Panc1 (cell line): Measurements from ENCODE around the gene TMED8. TPM values are rescaled to one million over a fixed set of nuclear protein-coding genes. Genes with fewer than 3 reads are reported as not detected.
A peak's percentile ranks its signal among the peaks of the same experiment; 100 is the strongest.

Experiments
- ATAC-seq: fragments of 200-7000 bp; cut with Tn5 transposase; 2 replicates; pipeline ENCODE4 v1.9.1; 2020; ENCODE audit warnings: mild to moderate bottlenecking, moderate library complexity
- Bru-seq: library from RNA; stranded (reverse); fragments of 400-500 nt; gene quantifications from one replicate; lab custom pipeline; 2021; lab: Mats Ljungman, UMichigan
- BruChase-seq, 2 experiments: library from RNA; stranded (reverse); fragments of 400-500 nt; gene quantifications; one replicate each; lab custom pipeline; 2021; lab: Mats Ljungman, UMichigan
- BruUV-seq: library from RNA; stranded (reverse); fragments of 400-500 nt; replicated peaks from 2 replicates; lab custom pipeline; 2021; lab: Mats Ljungman, UMichigan
- CTCF ChIA-PET: fragments of 300-600 bp; sonication (Branson Sonifier 250); formaldehyde crosslinking; loops from one replicate; lab custom pipeline; 2022; ENCODE audit warnings: antibody characterized with exemption; lab: Charles Lee
- POLR2A ChIA-PET: fragments of 300-600 bp; sonication (Branson Sonifier 250); formaldehyde crosslinking; loops from one replicate; lab custom pipeline; 2022; ENCODE audit warnings: antibody characterized with exemption; lab: Charles Lee
- DNase-seq: peaks from one replicate; pipeline ENCODE4 v3.0.0-alpha.2; 2010; ENCODE audit warnings: low read depth, low spot score
- H3K27ac ChIP-seq: 2 replicates; pipeline ENCODE4 v1.5.1; 2011; ENCODE audit warnings: mild to moderate bottlenecking, low read length, inconsistent platforms
- H3K27me3 ChIP-seq: fragments of 200-500 bp; sonication (Bioruptor generic); 2 replicates; pipeline ENCODE4 v1.6.0; 2014; ENCODE audit warnings: low read length, inconsistent platforms; ENCODE audit not compliant: control insufficient read depth, insufficient read depth
- H3K36me3 ChIP-seq: fragments of 200-500 bp; sonication (Bioruptor generic); 2 replicates; pipeline ENCODE4 v1.5.1; 2014; ENCODE audit warnings: inconsistent platforms, mild to moderate bottlenecking, low read length, moderate library complexity; ENCODE audit not compliant: control insufficient read depth, insufficient read depth
- H3K4me1 ChIP-seq: 2 replicates; pipeline ENCODE4 v1.5.1; 2011; ENCODE audit warnings: inconsistent platforms, mild to moderate bottlenecking, low read length, moderate library complexity; ENCODE audit not compliant: control insufficient read depth, insufficient read depth
- H3K4me3 ChIP-seq, 2 experiments: 2 replicates each; pipeline ENCODE4 v1.5.1; 2011 to 2012; ENCODE audit warnings: low read depth in 2 of 2, low read length in 2 of 2, mild to moderate bottlenecking in 2 of 2, inconsistent platforms in 1 of 2, moderate library complexity in 1 of 2
- H3K9me3 ChIP-seq: fragments of 200-500 bp; sonication (Bioruptor generic); 2 replicates; pipeline ENCODE4 v1.5.1; 2014; ENCODE audit warnings: low read depth, mild to moderate bottlenecking, inconsistent platforms, low read length, moderate library complexity; ENCODE audit not compliant: control insufficient read depth, insufficient read depth
- POLR2AphosphoS5 ChIP-seq: IDR thresholded peaks from 2 replicates; pipeline ENCODE4 v1.6.1; 2012; ENCODE audit warnings: mild to moderate bottlenecking, low read depth, low read length, moderate library complexity
- REST ChIP-seq, 2 experiments: IDR thresholded peaks; 2 replicates each; pipeline ENCODE4 v1.6.1; 2011 to 2012; ENCODE audit warnings: low read depth in 2 of 2, control low read depth in 1 of 2, low read length in 1 of 2, mild to moderate bottlenecking in 1 of 2, moderate library complexity in 1 of 2; ENCODE audit not compliant: insufficient read depth in 1 of 2
- SIN3A ChIP-seq: IDR thresholded peaks from 2 replicates; pipeline ENCODE4 v1.6.1; 2012; ENCODE audit warnings: low read depth, mild to moderate bottlenecking, low read length, moderate library complexity, borderline replicate concordance; ENCODE audit not compliant: insufficient read depth
- TCF7L2 ChIP-seq: IDR thresholded peaks from 2 replicates; pipeline ENCODE4 v1.6.1; 2011; ENCODE audit warnings: mild to moderate bottlenecking, low read depth, low read length, inconsistent platforms
- in situ Hi-C: cut with HindIII; loops from 2 replicates; pipeline ENCODE4 v1.10.0; 2016; ENCODE audit warnings: low sequenced_read_pairs, low pct_unique_long_range_greater_than_20kb
- intact Hi-C: fragments of 100-400 bp; cut with micrococcal nuclease; formaldehyde crosslinking; loops from one replicate; pipeline ENCODE4 v1.10.0; 2022; ENCODE audit not compliant: unreplicated experiment
- long read RNA-seq: library from polyadenylated mRNA; unstranded; transcript quantifications from one replicate; pipeline ENCODE4 v2.0.0, GENCODE V29; 2021; ENCODE audit not compliant: unreplicated experiment
- polyA plus RNA-seq: library from polyadenylated mRNA; unstranded; fragments of >200 nt; gene quantifications from one replicate; pipeline ENCODE4 v1.2.1, GENCODE V29; 2012; ENCODE audit warnings: missing spikeins; ENCODE audit not compliant: insufficient read length
- total RNA-seq: library from RNA; stranded (reverse); gene quantifications from one replicate; pipeline ENCODE4 v1.2.1, GENCODE V29; 2021; ENCODE audit not compliant: unreplicated experiment
- TF ChIP-seq, protein P1 (sequence below): fragments of 450-650 bp; IDR thresholded peaks from 2 replicates; pipeline ENCODE4 v1.5.1; 2017; ENCODE audit warnings: mild to moderate bottlenecking

The TMED8 gene
- total RNA-seq = 8.5 TPM
- polyA plus RNA-seq = 3.4 TPM
- Bru-seq, nascent RNA = percentile 56 among the genes with signal in this experiment
- BruChase-seq, experiment 1, labeled RNA remaining after a 2-hour chase = percentile 73 among the genes with signal in this experiment
- BruChase-seq, experiment 2, labeled RNA remaining after a 6-hour chase = percentile 85 among the genes with signal in this experiment
- long read RNA-seq, full-length matches to known transcripts = 1 of 13 reads
- long read RNA-seq, partial matches to known transcripts = 0 of 13 reads
- long read RNA-seq, other reads (novel, unspliced or antisense) = 12 of 13 reads

- ChIA-PET POLR2A (interaction anchor here (0.6 to 0.7 kb wide), 3 partner anchors 205 to 654 kb away, joined by 3 to 14 read pairs (median 5); no protein-coding TSS in a partner anchor), CTCF (interaction anchor here (0.5 kb wide), 1 partner anchor 28 kb away, joined by 3 read pairs; no protein-coding TSS in a partner anchor)
- in situ Hi-C loops (no loop called here), intact Hi-C loops (no loop called here)
- no TSS peak for BruUV-seq
- Histone ChIP-seq H3K27ac (peak within 1 kb of the TSS; percentile 81), H3K4me3 (peak within 1 kb of the TSS; percentile 70 to 83), H3K36me3 (no peaks in the 10 kb centered on the region; the same call in 1 of the 2 replicates), H3K9me3 (no peaks in the 10 kb centered on the region), H3K27me3 (no peaks in the 10 kb centered on the region), H3K4me1 (peaks cover 6% of the 10 kb centered on the region)
- TF ChIP-seq SIN3A (0 out of 2 replicates have a peak, but pooled peaks have one; percentile 83), TCF7L2 (peak; percentile 78), REST (IDR thresholded peaks at IDR 0.05; ENCODE audit: insufficient read depth in 1 of 2, low read depth in 2 of 2, low read length in 1 of 2) (no peak), POLR2AphosphoS5 (peak; percentile 33; the same call in 1 of the 2 replicates)
- TF ChIP-seq, protein P1, sequence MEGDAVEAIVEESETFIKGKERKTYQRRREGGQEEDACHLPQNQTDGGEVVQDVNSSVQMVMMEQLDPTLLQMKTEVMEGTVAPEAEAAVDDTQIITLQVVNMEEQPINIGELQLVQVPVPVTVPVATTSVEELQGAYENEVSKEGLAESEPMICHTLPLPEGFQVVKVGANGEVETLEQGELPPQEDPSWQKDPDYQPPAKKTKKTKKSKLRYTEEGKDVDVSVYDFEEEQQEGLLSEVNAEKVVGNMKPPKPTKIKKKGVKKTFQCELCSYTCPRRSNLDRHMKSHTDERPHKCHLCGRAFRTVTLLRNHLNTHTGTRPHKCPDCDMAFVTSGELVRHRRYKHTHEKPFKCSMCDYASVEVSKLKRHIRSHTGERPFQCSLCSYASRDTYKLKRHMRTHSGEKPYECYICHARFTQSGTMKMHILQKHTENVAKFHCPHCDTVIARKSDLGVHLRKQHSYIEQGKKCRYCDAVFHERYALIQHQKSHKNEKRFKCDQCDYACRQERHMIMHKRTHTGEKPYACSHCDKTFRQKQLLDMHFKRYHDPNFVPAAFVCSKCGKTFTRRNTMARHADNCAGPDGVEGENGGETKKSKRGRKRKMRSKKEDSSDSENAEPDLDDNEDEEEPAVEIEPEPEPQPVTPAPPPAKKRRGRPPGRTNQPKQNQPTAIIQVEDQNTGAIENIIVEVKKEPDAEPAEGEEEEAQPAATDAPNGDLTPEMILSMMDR = peak; percentile 27; the same call in 1 of the 2 replicates
- ATAC-seq = peak; percentile 99
- peak; percentile 69 for DNase-seq
Observed at GRCh38 chr14:77376771-77377501, at the start of gene TMED8, which contains the start of gene SAMD15. TSS of gene TMED8 (minus strand) at chr14:77377094. CDS start at chr14:77377053, 41 bp downstream. TSS of gene SAMD15 (plus strand) at chr14:77377379. CDS start at chr14:77377419, 40 bp downstream.

DNA sequence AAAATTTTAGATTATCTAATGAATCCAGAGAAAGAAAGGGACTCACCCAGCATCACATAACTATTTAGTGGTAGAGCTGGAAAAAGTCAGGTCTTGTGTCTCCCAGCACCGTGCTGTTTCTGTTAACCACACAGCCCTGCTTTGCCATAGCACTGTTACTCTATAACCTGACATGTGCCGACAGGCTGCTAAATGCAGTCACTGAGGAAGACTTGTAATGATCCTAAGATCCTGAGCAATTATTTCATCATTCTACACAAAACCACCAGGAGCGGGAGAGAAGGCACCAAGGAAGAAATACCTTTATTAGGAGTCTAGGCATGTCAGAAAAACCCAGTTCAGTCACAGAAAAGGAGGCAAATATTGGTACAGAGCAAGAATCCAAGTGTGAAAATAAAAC is 49.5 kb upstream of the TMED8 start:
- TF ChIP-seq REST (IDR thresholded peaks at IDR 0.05; ENCODE audit: insufficient read depth in 1 of 2, low read depth in 2 of 2, low read length in 1 of 2) = no peak
- TF ChIP-seq TCF7L2 = no peak
- TF ChIP-seq, protein P1 = no peak

More for the DNA sequence above, 49.5 kb upstream of the TMED8 start:
- no peak overlapping the region for H3K4me3 ChIP-seq
- H3K27ac ChIP-seq = no peak overlapping the region
- peaks cover 7% of the 10 kb centered on the region for H3K36me3 ChIP-seq
- DNase-seq (no peak), ATAC-seq (no peak)
- in situ Hi-C loops (no loop called here), intact Hi-C loops (no loop called here)
- H3K9me3 ChIP-seq = no peaks in the 10 kb centered on the region
- H3K4me1 ChIP-seq = no peaks in the 10 kb centered on the region
- no peaks in the 10 kb centered on the region for H3K27me3 ChIP-seq
- CTCF ChIA-PET = no interaction called here
- no TSS peak for BruUV-seq
- POLR2A ChIA-PET = no interaction called here
